NCI-H2196 (cell line): ENCODE data around the gene ARGLU1.

Source experiments
- DNase-seq: peaks from one replicate; lab custom pipeline; 2025; ENCODE audit not compliant: unreplicated experiment; lab: John Stamatoyannopoulos, UW

The ARGLU1 gene

DNA sequence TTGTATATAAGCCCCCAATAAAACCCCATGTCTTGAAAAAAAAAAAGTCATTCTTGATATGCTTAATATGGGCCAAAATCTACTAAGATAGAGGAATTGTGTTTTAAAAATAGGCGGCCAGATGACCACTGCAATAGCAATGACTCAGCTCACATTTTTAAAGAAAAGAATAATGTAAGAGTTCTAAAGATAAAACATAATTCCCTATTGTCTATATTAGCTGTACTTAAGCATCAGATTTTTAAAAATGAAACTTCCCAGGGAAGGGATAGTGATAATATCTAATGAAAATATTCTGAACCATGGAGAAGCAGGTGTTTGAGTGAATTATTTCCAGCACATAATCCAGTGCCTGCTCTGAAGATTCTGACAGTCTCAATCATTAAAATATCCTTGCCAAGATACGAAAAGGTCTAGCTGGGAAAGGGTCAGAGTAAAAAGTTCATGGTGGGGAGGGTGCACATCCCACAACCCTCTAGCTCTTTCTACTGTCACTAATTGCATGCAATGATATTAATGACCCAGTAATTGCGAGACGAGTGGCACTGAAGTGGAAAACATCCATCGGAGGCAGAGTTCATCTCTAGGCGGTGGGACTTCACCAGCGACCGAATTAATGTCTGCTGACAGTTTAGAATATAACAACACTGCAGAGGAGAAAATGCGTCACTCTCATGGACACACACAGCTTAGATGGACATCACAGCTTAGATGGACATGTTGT lies 64.0 kb downstream of the ARGLU1 start:
- DNase-seq = no peak

DNA sequence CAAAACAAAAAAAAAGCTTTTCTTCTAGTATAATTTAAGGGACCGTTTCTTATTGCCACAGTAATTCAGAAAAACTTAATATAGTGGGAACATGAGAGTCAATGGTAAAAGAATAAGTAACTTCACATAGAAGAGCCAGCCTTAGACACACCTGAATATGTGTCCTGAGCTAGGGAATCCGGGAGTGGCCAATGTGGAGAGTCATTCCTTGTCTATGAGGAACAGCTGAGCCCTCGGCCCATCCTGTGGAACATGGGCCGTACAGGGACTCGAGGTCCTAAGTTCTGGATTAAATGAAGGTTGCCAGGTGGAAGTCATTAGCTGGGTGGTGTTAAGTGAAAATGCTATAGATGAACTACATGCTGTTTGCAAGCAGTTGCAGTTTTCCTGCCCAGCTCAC lies 64.7 kb downstream of the ARGLU1 start:
- DNase-seq = no peak

DNA sequence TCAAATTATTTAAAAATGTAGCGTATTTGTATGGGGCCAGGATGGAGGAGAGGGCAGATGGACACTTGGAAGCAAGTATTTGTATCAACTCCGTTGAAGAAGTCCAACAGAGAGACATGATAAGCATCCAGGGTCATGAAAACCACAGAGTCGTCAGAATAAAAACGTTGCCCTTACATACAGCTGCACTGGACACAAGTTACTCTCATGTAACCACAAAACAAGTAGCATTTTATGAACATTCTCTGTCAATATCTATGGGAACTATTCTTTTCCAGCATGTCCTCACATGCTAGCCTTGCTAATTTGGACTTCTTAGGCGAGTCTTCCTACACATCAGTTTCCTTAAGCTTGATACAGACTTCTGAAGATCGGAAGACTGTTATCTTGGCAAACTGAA lies 67.5 kb downstream of the ARGLU1 start:
- no peak for DNase-seq

DNA sequence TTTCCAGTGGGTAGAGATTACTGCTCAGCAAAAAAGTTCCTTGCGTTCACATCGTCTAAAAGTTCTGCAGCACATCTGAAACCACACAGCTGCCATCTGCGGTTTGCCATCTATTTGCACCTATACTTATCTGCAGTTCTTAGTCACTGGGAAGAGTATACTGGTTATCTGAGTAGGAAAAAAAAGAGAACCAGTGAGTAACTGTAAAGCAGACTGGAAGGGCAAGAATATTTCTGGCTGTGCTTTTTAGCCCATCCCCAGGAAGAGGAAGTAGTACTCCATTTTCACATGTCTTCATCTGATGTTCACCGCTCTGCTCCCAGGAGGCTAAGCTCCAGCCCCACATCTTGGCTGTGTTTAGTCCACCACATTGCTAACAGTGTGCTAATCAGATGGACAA lies 68.0 kb downstream of the ARGLU1 start:
- no peak for DNase-seq

DNA sequence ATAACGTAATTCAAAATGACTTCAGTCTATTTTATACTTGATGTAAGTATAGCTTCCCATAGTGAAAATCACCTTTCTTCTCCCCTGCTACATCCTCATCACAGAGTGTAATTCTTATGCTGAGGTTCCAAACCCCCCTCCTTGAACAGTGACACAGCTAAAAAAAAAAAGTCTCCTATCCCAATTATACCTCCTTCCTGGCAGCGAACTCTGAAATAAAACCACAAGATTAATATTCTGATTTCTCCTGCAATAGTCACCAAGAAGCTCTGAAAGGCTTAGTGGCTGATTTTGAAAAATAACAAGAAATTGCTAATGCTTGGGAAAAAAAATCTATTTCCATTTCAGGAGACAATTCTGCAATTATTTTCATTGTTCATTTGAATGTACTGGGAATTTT lies 68.8 kb downstream of the ARGLU1 start:
- no peak for DNase-seq

DNA sequence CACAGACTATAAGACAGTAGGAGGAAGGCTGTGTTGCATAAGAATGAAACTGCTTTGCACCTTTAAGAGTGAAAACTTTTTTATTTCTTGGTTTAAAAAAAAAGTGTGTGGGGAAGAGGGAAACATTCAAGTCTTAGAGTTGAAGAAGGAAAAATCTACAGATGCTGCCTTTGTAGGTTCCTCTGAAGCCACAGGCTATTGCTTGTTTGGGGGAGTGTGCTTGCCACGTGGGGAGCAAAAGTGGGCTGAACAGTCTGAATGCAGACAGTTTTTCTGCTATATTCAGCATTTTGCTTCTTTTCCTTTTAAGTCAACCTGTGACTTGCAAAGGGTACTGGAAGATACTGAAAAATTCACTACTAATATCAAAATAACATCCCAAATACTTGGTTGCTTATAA lies 69.4 kb downstream of the ARGLU1 start:
- no peak for DNase-seq

DNA sequence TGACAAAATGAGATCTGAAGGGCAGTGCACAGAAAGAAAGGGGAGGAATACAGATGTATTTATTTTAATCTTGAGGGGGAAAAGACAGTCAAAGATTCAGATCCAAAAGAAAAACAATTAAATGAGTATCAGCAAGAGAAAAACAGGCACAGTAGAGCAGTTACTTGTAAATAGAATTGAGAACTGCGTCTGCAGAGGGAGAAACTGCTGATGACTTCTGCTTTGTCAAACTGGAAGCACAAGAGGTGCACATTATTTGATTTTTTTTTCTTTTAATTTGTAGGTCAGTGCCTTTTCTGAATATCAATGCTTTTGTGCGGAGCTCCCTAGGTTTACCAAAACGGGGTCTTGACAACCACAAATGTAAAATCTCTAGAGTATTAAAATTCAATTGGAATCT lies 69.8 kb downstream of the ARGLU1 start:
- DNase-seq = no peak

DNA sequence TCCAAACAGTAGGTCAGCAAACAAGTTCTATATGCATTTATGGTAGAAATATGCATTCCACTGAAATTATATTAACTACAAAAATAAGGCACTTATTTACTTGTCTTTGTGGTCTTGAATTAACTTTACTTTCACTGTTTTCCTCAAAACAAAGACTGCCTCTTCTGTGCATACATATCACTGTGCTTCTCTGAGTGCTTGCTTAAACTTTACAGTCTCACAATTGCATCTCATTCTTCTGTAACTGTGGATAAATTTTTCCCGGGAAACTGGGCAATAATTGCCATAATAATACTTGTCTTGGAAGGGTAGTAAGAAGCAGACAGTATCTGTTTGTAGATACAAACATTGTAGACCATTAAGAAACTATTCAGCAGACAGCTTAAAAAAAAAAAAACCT lies 70.9 kb downstream of the ARGLU1 start:
- no peak for DNase-seq

DNA sequence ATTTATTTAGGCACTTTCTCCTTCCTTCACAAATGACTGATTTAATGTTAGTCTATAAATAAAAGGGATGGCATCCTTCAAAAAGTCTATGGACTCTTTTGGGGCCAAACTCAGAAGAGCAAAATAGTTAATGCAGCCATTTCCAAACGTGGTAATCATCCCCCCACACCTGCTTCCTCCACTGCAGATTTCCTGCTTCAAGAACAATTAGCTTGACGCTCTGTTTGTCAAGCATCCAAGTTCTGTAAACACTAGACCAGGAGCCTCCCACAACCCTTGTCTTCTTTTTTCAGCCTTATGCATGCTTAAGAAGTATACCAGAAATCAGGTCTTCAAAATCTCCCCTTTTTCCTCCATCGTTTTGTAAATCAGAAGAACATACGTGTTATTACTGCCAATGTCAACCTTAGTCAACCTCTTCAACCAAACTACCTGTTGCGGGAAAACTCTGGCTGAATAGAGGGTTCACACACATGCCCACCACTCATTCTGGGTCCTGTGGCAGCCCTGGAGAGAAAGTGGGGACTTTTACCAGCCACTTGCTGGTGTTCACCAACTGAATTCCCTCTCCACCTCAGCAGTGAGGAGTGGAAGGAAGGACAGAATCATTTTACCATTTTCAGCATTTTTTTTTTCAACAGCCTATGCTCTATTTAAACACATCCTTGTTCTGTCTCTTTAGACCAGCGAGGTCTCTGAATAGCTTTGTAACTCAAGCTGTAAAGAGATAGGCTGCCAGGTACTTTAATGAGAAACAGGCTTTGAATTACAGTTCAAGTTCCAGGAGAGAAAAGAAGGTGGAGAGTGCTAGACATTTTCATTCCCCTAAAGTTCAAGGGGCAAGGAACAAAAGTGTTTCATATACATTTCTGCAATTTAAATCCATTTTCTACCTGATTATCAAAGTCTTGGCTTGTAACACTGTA lies 71.6 kb downstream of the ARGLU1 start:
- DNase-seq = no peak

DNA sequence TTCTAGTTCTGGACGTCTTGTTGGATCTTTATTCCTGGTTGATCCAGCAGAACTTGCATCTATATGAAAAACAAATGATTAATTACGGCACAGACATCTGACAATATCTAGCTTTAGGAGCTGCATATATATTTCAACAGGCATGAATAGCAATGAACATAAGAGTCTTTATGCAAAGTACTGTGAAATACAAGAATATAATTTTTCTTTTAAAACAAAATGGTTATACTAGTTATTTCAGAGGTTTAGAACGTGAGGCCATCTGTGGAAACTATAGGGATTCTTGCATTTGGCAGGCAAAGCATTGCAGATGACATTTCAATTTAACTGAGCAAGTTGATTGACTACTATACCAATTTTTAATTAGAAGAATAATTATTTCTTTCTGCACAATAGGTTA lies 73.0 kb downstream of the ARGLU1 start:
- DNase-seq = no peak

DNA sequence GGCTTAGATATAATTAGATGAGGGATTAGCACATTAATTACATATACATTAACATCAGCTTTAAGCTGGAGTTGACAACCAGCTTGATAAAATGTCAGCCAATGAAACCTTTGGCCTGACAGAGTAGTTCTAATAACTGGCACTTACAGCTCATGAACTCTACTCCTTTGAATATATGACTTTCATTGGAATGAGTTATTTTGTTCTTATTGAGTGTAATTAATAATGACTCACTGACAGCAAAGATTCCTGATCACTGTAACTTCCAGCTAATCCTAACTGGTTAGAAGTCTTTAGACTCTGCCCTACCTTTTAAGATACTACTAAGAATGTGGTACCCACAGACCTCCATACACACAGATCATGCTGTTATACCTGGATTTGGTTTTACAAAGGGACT lies 73.4 kb downstream of the ARGLU1 start:
- no peak for DNase-seq

DNA sequence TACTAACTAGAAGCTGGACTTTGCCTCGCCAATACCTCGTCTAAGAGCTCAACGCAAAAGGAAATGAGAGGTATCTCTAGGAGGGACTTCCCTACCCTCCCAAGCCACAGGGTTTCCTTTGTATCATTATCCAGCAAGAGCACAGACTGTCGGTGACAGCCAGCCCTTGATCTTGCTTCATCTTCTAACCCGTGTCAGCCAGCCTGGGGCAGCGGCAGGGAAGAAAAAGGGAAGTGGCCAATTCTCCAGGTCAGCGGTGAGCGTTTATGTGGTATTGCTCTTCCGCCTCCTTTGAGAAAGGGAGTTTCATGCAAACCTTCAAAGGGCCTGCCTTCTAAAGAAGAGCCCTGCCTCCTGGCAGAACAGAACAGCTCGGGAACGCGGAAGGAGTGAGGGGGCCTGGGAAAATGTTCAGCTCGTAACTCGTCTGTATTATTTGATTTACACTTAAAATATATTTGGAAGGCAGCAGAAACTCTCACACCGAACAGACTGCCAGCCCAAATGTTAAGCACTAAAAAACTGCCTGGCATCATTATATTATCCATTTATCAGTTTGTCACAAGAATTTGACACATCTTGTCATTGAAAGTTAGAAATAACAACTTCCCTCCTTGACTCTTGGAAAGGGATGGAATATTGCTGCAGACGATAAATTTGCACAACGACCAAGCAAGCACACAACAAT lies 74.3 kb downstream of the ARGLU1 start:
- no peak for DNase-seq

DNA sequence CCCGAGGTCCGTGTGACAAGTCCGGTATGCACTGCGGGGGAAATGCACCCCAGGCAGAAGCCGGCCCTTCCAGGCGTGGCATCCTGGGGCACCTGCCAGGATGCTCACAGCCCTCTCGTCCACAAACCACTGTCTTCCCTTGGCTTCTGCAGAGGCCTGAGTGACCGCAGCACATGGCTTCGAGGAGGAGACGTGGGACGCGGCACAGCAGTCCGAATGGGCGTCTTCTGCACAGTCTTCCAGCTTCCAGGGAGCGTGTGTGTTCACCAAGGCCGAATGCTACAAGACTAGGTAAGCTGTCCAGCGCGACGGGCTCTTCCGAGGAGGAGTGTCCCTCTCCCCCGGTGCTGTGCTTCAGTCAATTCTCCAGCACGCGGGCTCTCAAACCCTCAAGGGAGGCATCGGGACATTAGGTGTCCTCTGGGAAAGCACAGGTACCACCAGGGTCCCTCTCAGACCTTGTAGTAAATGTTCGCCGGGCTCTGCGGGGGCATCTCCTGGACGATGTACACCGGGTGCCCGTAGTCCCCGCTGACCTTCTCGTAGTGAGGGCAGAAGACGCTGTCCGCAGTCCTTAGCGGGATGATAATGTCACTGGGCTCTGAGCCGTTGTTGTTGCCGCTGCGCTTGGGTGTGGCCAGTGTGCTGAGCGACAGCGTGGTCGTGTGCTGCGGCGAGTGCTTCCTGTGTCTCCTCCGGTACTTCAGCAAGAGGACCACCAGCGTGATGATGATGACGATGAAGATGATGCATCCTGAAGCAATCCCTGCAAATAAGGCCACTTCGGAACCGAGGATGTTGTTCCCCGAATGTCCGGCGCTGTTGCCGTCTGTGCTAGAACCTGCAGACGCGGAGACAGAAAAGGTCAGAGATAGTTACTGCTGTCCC lies 75.1 kb downstream of the ARGLU1 start:
- DNase-seq = no peak

DNA sequence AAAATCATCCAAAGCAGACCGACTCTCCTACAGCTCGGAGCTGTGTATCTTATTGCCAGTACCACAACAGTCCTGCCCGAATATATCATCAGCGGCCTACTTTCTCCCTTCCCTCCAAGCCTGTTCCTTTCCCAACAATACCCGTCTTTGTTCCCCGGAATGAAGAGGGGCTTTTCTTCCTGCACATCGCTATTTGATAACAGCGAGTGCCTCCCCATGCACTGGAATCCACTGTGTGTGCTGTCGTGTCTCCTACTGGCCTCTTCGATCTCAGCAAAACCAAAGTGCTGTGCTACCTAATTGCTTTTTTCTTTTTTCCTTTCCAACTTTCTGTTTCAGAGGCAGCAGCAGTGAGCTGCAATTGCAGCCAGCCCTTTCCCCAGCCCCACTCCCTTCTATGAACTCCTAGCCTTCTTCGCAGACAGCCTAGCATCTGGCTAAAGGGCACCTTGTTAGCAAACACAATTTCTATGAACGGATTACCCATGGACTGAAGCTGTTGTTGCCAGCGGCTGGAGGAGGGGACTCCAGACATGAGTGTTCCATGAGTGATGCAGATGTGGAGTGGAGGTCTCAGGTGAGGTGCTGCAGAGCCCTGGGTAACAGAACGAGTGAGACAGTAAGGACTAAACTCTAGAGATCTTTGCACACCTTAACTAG lies 75.9 kb downstream of the ARGLU1 start:
- DNase-seq = no peak
